ENCODE measurements around the gene SAMD15. TPM values are rescaled to one million over a fixed set of nuclear protein-coding genes. Genes with fewer than 3 reads are reported as not detected.

SAMD15 gene
- total RNA-seq, 4 donors from 2014 or later = 0.35 to 1.7 TPM; not detected in 2

GRCh38 chr14:77339407-77339806 is 37.8 kb upstream of the SAMD15 start:
- Histone ChIP-seq H3K4me3 (no peak overlapping the region), H3K27ac (no peak overlapping the region), H3K4me1 (no peaks in the 10 kb centered on the region), H3K36me3 (peaks cover 0 to 29% (median 0%) of the 10 kb centered on the region in 3 donors), H3K27me3 (no peaks in the 10 kb centered on the region), H3K9me3 (no peaks in the 10 kb centered on the region)
- TF ChIP-seq POLR2A (IDR thresholded peaks at IDR 0.05) = no peak
- no peak for TF ChIP-seq CTCF (IDR thresholded peaks at IDR 0.05)
- DNase-seq = no peak

- DNase-seq = no peak
- Histone ChIP-seq H3K9me3 (no peaks in the 10 kb centered on the region), H3K4me3 (no peak overlapping the region), H3K4me1 (no peaks in the 10 kb centered on the region), H3K36me3 (peaks cover 0 to 29% (median 0%) of the 10 kb centered on the region in 3 donors), H3K27me3 (no peaks in the 10 kb centered on the region), H3K27ac (no peak overlapping the region)
- TF ChIP-seq CTCF (IDR thresholded peaks at IDR 0.05) (no peak), POLR2A (IDR thresholded peaks at IDR 0.05) (no peak)
Observed at GRCh38 chr14:77340389-77340788, 36.8 kb upstream of the SAMD15 start.

GRCh38 chr14:77342726-77343397 is 34.3 kb upstream of the SAMD15 start:
- TF ChIP-seq CTCF (IDR thresholded peaks at IDR 0.05) = no peak
- TF ChIP-seq POLR2A (IDR thresholded peaks at IDR 0.05) = no peak
- no peaks in the 10 kb centered on the region for H3K9me3 ChIP-seq
- H3K27ac ChIP-seq = no peak overlapping the region
- H3K4me3 ChIP-seq = no peak overlapping the region
- H3K36me3 ChIP-seq = peaks cover 0 to 34% (median 0%) of the 10 kb centered on the region in 3 donors
- no peaks in the 10 kb centered on the region for H3K4me1 ChIP-seq
- no peaks in the 10 kb centered on the region for H3K27me3 ChIP-seq
- no peak for DNase-seq

GRCh38 chr14:77343662-77344061 is 33.5 kb upstream of the SAMD15 start:
- Histone ChIP-seq H3K4me3 (no peak overlapping the region), H3K4me1 (no peaks in the 10 kb centered on the region), H3K27me3 (no peaks in the 10 kb centered on the region), H3K27ac (no peak overlapping the region), H3K36me3 (peaks cover 0 to 34% (median 0%) of the 10 kb centered on the region in 3 donors), H3K9me3 (no peaks in the 10 kb centered on the region)
- no peak for DNase-seq
- no peak for TF ChIP-seq CTCF (IDR thresholded peaks at IDR 0.05)
- no peak for TF ChIP-seq POLR2A (IDR thresholded peaks at IDR 0.05)

GRCh38 chr14:77344377-77344996 is 32.7 kb upstream of the SAMD15 start:
- TF ChIP-seq POLR2A (IDR thresholded peaks at IDR 0.05) = no peak
- no peak for TF ChIP-seq CTCF (IDR thresholded peaks at IDR 0.05)
- no peaks in the 10 kb centered on the region for H3K4me1 ChIP-seq
- H3K9me3 ChIP-seq = no peaks in the 10 kb centered on the region
- no peak for DNase-seq
- H3K4me3 ChIP-seq = no peak overlapping the region
- peaks cover 0 to 37% (median 0%) of the 10 kb centered on the region in 3 donors for H3K36me3 ChIP-seq
- H3K27ac ChIP-seq = no peak overlapping the region
- no peaks in the 10 kb centered on the region for H3K27me3 ChIP-seq

Data from Peyer's patch (tissue), 4 donors.